Measurements from ENCODE around the gene SLC44A4.

- TF ChIP-seq ZFP3 (CRISPR knock-in tag; IDR thresholded peaks at IDR 0.05) (no peak), ARNTL (CRISPR knock-in tag; IDR thresholded peaks at IDR 0.05; ENCODE audit: borderline replicate concordance, low read depth) (no peak), OSR1 (CRISPR knock-in tag; IDR thresholded peaks at IDR 0.05) (no peak), CREB5 (CRISPR knock-in tag; IDR thresholded peaks at IDR 0.05; ENCODE audit: low read depth) (no peak), ZNF565 (CRISPR knock-in tag; conservative IDR thresholded peaks at IDR 0.05; ENCODE audit: low read depth) (no peak), TCF4 (CRISPR knock-in tag; IDR thresholded peaks at IDR 0.05; ENCODE audit: borderline replicate concordance) (no peak), CSDC2 (CRISPR knock-in tag; IDR thresholded peaks at IDR 0.05) (no peak), ZFP30 (CRISPR knock-in tag; IDR thresholded peaks at IDR 0.05) (no peak), TOX (CRISPR knock-in tag; IDR thresholded peaks at IDR 0.05; ENCODE audit: borderline replicate concordance) (no peak)
- TF ChIP-seq, protein P1, sequence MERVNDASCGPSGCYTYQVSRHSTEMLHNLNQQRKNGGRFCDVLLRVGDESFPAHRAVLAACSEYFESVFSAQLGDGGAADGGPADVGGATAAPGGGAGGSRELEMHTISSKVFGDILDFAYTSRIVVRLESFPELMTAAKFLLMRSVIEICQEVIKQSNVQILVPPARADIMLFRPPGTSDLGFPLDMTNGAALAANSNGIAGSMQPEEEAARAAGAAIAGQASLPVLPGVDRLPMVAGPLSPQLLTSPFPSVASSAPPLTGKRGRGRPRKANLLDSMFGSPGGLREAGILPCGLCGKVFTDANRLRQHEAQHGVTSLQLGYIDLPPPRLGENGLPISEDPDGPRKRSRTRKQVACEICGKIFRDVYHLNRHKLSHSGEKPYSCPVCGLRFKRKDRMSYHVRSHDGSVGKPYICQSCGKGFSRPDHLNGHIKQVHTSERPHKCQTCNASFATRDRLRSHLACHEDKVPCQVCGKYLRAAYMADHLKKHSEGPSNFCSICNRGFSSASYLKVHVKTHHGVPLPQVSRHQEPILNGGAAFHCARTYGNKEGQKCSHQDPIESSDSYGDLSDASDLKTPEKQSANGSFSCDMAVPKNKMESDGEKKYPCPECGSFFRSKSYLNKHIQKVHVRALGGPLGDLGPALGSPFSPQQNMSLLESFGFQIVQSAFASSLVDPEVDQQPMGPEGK (CRISPR knock-in tag; IDR thresholded peaks at IDR 0.05; ENCODE audit: borderline replicate concordance): no peak
Observed at GRCh38 chr6:31861919-31862343, 16.9 kb downstream of the SLC44A4 start.

All from SK-N-SH treated with all-trans-retinoic acid at 6 μM for 48 hours (cell line).